ENCODE results near the gene DUS1L.

The DUS1L gene

DNA sequence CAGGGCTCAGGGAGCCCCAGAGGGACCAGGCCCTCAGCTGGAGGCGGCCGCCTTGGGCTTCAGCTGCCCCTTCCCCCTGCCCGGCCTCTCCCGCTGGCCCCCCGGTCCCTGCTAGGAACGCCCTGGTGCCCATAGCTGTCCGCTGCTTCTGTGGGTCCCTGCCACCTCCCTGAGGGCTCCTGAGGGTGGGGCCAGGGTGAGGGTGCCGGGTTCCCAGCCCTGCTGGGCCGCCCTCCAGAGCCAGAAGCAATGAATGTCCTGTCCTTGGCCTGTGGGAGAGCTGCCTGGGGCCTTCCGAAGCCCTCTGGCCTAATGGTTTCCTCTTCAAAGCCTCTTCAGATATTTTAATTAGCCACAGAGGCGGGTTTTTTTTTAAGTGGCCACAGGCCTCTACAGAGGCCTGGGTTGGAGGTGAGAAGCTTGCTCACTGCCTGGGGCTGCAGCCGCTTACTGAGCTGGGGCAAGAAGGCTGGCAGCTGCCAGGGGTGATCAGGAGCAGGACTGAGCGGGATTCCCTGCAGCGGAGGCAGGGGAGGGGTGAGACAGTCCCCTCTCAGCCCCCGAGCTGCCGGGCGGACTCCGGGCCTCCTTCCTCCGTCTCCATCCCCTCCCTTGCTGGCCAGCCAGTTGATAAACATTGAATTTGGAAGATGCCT lies 52.8 kb downstream of the DUS1L start:
- DNase-seq (ENCODE audit: low read depth): no peak

DNA sequence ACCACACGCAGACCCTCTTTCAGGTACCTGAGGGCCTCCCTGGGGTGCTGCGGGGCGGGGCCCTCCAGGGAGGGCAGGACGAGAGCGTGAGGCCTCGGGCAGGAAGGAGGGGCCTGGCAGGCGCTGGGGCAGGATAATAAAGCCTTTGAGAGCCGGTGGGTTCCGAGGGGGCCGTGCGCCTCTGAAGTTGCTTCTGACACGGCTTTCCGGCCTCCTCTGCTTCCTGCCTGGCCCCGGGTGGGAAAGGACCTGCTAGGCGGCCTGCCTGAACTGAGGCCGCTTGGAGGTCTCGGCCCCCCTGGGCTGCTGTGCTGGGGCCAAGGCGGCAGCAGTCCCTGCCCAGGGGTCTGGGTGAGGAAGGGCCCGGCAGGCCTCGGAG lies 53.4 kb downstream of the DUS1L start:
- no peak for DNase-seq (ENCODE audit: low read depth)

DNA sequence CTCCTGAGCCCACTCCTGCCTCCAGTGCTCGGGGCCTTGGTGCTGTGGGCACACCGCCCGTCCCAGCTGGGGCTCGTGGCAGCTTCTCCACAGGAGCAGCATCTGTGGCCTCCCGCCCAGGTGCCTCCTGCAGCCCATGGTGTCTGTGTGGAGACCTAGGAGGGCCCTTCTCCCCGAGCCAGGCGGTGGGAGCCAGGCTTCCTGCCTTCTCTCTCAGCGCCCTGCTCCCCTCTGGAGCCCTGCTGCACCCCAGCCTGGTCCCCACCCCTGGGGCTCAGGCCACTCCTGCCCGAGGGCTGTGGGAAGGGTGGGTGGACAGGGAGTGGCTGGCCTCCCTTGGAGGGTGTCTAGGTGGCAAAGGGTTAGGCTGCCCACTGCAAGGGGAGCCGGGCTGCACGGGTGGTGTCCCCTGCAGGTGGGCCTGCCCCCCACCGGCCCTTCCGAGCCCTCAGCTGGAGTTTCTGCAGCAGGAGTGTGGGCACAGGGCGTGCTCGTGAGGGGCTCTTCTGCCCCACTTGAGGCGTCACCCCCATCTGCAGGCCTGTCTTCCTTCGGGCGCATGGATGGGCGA lies 53.9 kb downstream of the DUS1L start:
- no peak for DNase-seq (ENCODE audit: low read depth)

DNA sequence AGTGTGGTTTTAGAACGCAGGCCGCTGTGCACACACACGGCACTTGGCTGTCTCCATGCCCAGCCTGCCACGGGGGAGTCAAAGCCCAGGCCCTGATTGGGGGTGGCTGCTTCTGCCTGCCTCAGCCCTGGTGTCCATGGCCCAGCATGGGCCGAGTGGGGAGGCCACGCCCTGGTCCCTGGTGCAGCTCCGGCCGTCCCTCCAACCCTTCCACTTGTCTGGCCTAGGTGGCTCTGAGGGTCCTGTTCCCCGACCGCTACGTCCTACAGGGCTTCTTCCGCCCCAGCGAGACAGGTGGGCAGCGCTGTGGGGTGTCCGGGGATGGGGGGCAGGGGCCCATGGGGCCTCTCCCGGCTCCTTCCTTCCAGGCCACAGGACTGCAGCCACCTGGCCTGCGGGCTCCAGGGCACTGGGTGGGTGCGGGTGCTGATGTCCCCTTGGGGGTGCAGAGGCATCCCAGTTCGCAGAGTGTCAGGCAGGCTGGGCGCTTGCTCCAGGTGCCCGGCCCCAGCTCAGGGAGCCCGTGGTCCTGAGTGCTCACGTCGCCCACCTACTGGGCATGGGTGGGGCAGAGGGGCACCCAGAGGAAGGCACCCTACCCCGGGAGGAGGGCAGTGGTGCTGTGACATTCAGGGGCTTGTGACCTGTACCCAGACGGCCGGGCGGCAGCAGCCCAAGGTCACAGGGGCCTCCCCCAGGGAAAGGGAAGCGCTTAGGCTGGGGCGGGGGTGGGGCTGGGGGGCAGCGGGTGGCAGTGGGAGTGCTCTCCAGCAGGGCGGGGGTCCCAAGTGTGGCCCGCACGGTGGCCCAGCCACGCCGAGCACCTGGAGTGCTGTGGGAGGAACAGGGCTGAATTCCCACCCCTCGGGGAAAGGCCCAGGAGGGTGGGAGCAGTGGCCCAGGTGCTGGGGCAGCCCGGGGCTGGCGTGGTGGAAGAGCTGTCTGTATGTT lies 54.8 kb downstream of the DUS1L start:
- no peak for DNase-seq (ENCODE audit: low read depth)

DNA sequence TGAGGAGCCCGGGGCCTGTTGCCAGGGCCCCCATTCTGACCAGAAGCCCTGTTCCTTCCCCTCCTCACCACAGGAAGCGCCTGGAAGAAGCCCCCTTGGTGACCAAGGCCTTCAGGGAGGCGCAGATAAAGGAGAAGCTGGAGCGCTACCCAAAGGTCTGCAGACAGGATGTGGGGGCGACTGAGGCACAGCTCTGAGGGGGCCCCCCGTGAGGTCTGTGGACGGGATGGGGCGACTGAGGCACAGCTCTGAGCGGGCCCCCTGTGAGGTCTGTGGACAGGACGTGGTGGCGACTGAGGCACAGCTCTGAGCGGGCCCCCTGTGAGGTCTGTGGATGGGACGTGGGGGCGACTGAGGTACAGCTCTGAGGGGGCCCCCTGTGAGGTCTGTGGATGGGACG lies 56.2 kb downstream of the DUS1L start:
- DNase-seq (ENCODE audit: low read depth): no peak

DNA sequence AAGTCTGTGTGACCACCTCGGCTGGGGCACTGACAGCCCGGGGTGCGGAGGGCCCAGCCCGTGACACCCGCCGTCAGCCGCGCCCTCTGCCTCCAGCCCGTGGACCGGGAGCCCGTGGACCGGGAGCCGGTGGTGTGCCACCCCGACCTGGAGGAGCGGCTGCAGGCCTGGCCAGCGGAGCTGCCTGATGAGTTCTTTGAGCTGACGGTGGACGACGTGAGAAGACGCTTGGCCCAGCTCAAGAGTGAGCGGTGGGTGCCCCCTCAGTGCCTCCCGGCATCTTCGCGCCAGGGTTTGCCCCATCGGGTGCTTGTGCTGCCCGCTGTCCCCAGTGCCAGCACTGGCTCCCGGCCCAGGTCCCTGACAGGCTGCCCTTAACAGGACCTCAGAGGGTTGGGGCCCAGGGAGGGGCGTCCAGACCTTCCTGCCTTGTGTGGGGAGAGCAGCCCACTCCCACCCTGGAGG lies 56.6 kb downstream of the DUS1L start:
- no peak for DNase-seq (ENCODE audit: low read depth)

DNA sequence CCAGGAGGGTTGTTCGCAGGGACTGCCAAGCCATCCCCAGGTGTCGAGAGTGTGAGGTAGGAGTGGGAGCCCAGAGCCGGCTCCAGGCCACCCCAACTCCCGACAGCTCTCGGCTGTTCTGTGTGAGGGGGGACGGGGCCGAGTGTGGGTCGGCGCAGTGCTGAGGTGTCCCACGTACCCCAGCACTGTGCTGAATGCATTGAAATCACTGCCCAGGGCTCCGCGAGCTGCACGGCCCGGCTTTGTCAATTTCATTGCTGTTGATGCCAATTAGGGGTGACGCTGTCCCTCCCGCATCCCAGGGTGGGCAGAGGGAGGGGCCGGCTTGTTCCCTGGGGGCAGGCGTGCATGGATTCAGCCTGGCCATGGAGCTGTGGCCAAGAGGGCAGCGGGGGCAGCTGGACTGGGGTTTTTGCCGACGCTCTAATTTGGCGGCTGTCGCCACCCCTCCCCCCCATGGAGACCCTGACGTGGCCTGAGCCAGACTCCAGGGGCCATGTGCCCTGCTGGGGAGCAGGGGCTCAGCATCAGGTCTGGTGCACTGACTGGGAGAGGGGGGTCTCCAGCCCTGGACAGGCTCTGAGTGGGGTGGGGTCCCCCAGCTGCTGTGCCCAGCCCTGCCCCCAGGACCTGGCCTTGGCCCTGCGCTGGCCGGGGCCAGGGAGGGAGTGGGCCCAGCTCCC lies 57.2 kb downstream of the DUS1L start:
- no peak for DNase-seq (ENCODE audit: low read depth)

Data from activated T-cell treated with anti-CD3 and anti-CD28 coated beads for 24 hours (primary cell).